ENCODE results near the gene RNF168.
"Not testable (repeated sequence)": the region's sequence is repeated elsewhere in the genome, so short reads cannot be mapped to it uniquely, and the experiment has no call there.

Gene RNF168

GRCh38 chr3:196503196-196504076, at the start of gene RNF168:
Gene RNF168, minus strand, starts transcription at chr3:196503768. Its CDS starts 595 bp downstream, at chr3:196503173.
- peak; percentile 94 for DNase-seq

DNA sequence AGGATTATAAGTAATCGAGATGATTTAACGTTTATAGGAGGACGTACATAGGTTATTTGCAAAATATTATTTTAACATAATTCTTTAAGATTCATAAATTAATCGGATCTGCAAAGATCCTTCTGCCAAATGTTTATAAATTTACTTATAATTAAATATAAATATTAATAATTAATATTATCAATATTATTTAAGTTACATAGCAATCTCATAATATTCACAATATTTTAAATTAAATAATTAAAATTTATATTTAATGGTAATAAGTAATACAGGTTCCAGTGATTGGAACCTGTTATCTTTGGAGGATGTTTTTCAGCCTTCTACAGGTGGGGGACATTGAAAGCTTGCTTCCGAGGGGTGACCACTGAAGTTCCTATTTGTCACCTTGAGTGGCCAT, 48.7 kb upstream of the RNF168 start:
- DNase-seq, result no peak

DNA sequence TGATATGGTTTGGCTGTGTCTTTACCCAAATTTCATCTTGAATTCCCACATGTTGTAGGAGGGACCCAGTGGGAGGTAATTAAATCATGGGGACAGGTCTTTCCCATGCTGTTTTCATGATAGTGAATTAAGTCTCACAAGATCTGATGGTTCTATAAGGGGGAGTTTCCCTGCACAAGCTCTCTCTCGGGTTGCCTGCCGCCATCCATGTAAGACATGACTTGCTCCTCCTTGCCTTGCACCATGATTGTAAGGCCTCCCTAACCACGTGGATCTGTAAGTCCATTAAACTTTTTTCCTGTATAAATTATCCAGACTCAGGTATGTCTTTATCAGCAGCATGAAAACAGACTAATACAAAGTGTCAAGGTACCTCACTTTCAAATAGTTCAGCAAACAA, 46.6 kb upstream of the RNF168 start:
- not testable (repeated sequence) for DNase-seq

DNA sequence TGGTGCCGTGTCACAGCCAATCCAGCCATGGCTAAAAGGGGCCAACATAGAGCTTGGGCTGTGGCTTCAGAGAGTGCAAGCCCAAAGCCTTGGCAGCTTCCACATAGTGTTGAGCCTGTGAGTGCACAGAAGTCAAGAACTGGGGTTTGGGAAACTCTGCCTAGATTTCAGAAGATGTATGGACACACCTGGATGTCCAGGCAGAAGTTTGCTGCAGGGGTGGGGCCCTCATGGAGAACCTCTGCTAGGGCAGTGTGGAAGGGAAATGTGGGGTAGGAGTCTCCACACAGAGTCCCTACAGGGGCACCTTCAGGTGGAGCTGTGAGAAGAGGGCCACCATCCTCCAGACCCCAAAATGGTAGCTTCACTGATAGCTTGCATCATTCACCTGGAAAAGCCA, 45.7 kb upstream of the RNF168 start:
- DNase-seq, result not testable (repeated sequence)

DNA sequence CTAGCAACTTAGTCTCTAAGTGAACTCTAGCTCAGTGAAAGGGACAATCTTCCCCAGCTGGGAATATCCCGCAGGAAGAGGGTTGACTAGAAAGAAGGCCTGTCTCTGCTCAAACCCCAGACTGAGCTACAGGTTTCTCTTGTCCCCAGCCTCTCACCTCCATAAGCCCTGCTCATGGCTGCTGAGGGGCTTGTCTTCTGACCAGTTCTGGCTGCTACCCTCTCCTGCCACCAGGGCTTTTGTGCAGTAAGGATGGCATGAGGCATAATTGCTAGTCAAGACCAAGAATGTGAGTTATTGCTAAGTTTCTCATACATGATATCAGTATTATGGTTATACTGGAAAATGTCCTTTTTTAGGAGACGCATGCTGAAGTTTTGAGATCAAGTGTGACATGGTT, 43.5 kb upstream of the RNF168 start:
- DNase-seq, result no peak

GRCh38 chr3:196546537-196546936, 43.0 kb upstream of the RNF168 start:
- DNase-seq, result no peak

DNA sequence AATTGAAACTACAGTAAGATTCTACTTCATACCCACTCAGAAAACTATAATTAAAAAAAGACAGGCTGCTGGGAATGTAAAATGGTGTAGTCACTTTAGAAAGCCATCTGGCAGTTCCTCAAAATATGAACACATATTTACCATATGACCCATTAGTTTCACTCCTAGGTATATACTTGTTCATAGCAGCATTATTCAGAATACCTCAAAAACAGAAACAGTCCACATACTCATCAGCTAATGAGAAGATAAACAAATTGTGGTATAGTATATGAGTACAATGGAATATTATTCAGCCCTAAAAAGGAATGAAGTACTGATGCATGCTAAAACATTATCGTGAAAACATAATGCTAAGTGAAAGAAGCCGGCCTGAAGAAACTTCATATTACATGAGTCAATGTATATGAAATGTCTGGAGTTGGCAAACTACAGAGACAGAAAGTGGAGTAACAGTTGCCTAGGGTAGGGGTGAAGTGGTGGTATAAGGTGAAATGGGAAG, 41.0 kb upstream of the RNF168 start:
- DNase-seq, result no peak

GRCh38 chr3:196541684-196542445, 38.3 kb upstream of the RNF168 start:
- no peak for DNase-seq

- peak; percentile 45 for DNase-seq
Observed at GRCh38 chr3:196537319-196537984, 33.9 kb upstream of the RNF168 start.

DNA sequence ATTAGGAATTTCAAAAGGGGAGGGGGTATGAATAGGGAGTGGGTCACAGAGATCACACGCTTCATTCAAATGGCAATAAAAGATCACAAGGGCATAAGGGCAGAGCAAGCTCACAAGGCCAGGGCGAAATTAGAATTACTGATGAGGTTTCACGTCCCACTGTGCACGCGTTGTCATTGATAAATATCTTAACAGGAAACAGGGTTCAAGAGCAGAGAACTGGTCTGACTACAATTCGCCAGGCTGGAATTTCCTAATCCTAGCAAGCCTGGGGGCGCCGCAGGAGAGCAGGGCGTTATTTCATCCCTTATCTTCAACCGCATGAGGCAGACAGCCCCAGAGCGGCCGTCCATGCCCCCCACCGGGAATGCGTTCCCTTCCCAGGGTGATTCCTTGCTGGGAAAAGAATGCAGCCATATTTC, 29.7 kb upstream of the RNF168 start:
- DNase-seq, result no peak

GRCh38 chr3:196531418-196531817, 27.9 kb upstream of the RNF168 start:
- DNase-seq, result no peak

- DNase-seq, result peak; percentile 71
Observed at GRCh38 chr3:196528639-196529233, 25.2 kb upstream of the RNF168 start.

- DNase-seq, result no peak
Observed at GRCh38 chr3:196525141-196525540, 21.6 kb upstream of the RNF168 start.

- DNase-seq, result peak; percentile 57
Observed at GRCh38 chr3:196524527-196524926, 21.0 kb upstream of the RNF168 start.

GRCh38 chr3:196523841-196524240, 20.3 kb upstream of the RNF168 start:
- DNase-seq, result no peak

- not testable (repeated sequence) for DNase-seq
Observed at GRCh38 chr3:196521291-196521690, 17.7 kb upstream of the RNF168 start.

- no peak for DNase-seq
Observed at GRCh38 chr3:196519718-196520082, 16.1 kb upstream of the RNF168 start.

GRCh38 chr3:196518966-196519717, 15.6 kb upstream of the RNF168 start:
- DNase-seq, result peak; percentile 84

GRCh38 chr3:196517919-196518318, 14.4 kb upstream of the RNF168 start:
- DNase-seq, result peak; percentile 73

- DNase-seq, result no peak
Observed at GRCh38 chr3:196517162-196517800, 13.7 kb upstream of the RNF168 start.

DNA sequence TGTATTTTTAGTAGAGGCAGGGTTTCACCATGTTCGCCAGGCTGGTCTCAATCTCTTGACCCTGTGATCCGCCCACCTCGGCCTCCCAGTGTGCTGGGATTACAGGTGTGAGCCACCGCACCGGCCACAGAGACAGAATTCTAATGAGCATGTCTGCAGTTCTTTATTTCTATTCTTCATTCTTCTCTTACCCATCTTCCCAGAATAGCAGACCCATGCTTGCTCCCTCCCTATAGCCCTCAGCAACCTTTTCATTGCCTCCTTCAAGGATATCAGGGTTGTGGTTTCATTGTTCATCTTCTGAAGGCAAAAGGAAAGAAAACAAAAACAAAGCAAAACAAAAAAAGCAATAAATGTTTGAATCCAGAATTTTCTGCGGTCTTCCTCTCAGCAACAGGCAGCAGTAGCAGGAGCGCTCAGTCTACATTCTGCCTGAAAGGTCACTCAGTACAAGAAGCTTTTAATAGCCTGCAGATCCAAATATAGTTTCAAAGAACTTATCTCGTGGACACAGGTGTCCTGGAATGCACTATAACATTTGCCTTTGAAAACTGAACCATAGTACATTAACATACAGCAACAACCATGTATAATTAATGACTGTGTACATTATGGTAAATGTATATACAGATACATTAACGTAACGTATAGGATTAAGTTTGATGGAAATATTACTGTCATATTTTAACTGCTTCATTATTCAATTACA, 11.5 kb upstream of the RNF168 start, which contains the start of gene SMCO1:
SMCO1 (minus strand) TSS at position 434 of the 709 bp plus-strand sequence; CDS start at position 297, 137 bp downstream.
- no peak for DNase-seq

All from hematopoietic multipotent progenitor cell treated with erythropoietin and hydrocortisone succinate and interleukin-3 and kit ligand, for 8 days (in vitro differentiated cells).